GM23338 (cell line): ENCODE data around the gene DDX60. TPM values are rescaled to one million over a fixed set of nuclear protein-coding genes. Genes with fewer than 3 reads are reported as not detected.

ENCODE experiments used
- ATAC-seq: fragments of 200-7000 bp; cut with Tn5 transposase; 3 replicates; pipeline ENCODE4 v1.9.1; 2020
- DNase-seq: peaks from one replicate; pipeline ENCODE4 v3.0.0-alpha.2; 2015; ENCODE audit warnings: low spot score
- H2AFZ ChIP-seq: fragments of 200-600 bp; sonication (generic); 2 replicates; pipeline ENCODE4 v1.8.0; 2016; ENCODE audit warnings: antibody characterized with exemption, mild to moderate bottlenecking, moderate library complexity
- H3F3A ChIP-seq: fragments of 200-600 bp; sonication (generic); replicated peaks from 2 replicates; pipeline ENCODE4 v1.8.0; 2017; ENCODE audit warnings: antibody characterized with exemption, mixed run types, low read depth
- H3K27ac ChIP-seq: fragments of 200-600 bp; sonication (generic); 2 replicates; pipeline ENCODE4 v1.6.1; 2016; ENCODE audit warnings: low read depth
- H3K27me3 ChIP-seq: fragments of 200-600 bp; sonication (generic); 2 replicates; pipeline ENCODE4 v1.8.0; 2016; ENCODE audit warnings: mild to moderate bottlenecking, mixed run types, moderate library complexity; ENCODE audit not compliant: insufficient read depth
- H3K36me3 ChIP-seq: fragments of 200-600 bp; sonication (generic); 2 replicates; pipeline ENCODE4 v1.8.0; 2016; ENCODE audit warnings: mild to moderate bottlenecking; ENCODE audit not compliant: insufficient read depth
- H3K4me1 ChIP-seq: fragments of 200-600 bp; sonication (generic); 2 replicates; pipeline ENCODE4 v1.8.0; 2016; ENCODE audit warnings: mild to moderate bottlenecking, moderate library complexity; ENCODE audit not compliant: insufficient read depth
- H3K4me2 ChIP-seq: fragments of 200-600 bp; sonication (generic); 2 replicates; pipeline ENCODE4 v1.7.1; 2017; ENCODE audit warnings: mixed run types
- H3K4me3 ChIP-seq: fragments of 200-600 bp; sonication (generic); 2 replicates; pipeline ENCODE4 v1.6.1; 2016; ENCODE audit warnings: mixed run types
- H3K79me2 ChIP-seq: fragments of 200-600 bp; sonication (generic); replicated peaks from 2 replicates; pipeline ENCODE4 v1.8.0; 2017; ENCODE audit warnings: mild to moderate bottlenecking; ENCODE audit not compliant: insufficient read depth
- H3K9me2 ChIP-seq: fragments of 200-600 bp; sonication (generic); 2 replicates; pipeline ENCODE4 v1.8.0; 2017; ENCODE audit not compliant: insufficient read depth
- H4K20me1 ChIP-seq: fragments of 200-600 bp; sonication (generic); replicated peaks from 2 replicates; pipeline ENCODE4 v1.8.0; 2017; ENCODE audit warnings: mild to moderate bottlenecking; ENCODE audit not compliant: insufficient read depth
- H3K27ac Mint-ChIP-seq: 2 replicates; pipeline ENCODE4 v1.8.0; 2020; ENCODE audit warnings: inconsistent platforms, mild to moderate bottlenecking, moderate library complexity, mixed read lengths
- H3K27me3 Mint-ChIP-seq: 3 replicates; pipeline ENCODE4 v1.8.0; 2022; ENCODE audit warnings: low read depth, mild to moderate bottlenecking, moderate library complexity, mixed read lengths, inconsistent platforms; ENCODE audit not compliant: insufficient read depth, poor library complexity
- H3K36me3 Mint-ChIP-seq: 3 replicates; pipeline ENCODE4 v1.8.0; 2021; ENCODE audit warnings: low read depth, mild to moderate bottlenecking, inconsistent platforms, moderate library complexity, mixed read lengths
- H3K4me1 Mint-ChIP-seq: 3 replicates; pipeline ENCODE4 v1.8.0; 2020; ENCODE audit warnings: mild to moderate bottlenecking, inconsistent platforms, mixed read lengths
- H3K4me3 Mint-ChIP-seq: 3 replicates; pipeline ENCODE4 v1.8.0; 2021; ENCODE audit warnings: moderate library complexity, mild to moderate bottlenecking, inconsistent platforms, mixed read lengths
- H3K9me3 Mint-ChIP-seq: 3 replicates; pipeline ENCODE4 v1.8.0; 2020; ENCODE audit warnings: moderate library complexity, mild to moderate bottlenecking, inconsistent platforms, mixed read lengths
- CREB1 ChIP-seq: fragments of 250-450 bp; sonication (Bioruptor Pico); IDR thresholded peaks from 2 replicates; pipeline ENCODE4 v1.5.0; 2020; ENCODE audit warnings: low read depth, mild to moderate bottlenecking, moderate library complexity
- EZH2 ChIP-seq: fragments of 200-600 bp; sonication (generic); IDR thresholded peaks from one replicate; pipeline ENCODE4 v1.8.0; 2017; ENCODE audit warnings: antibody characterized with exemption, mild to moderate bottlenecking, low read depth; ENCODE audit not compliant: unreplicated experiment
- NANOG ChIP-seq: IDR thresholded peaks from 2 replicates; pipeline ENCODE4 v1.6.1; 2016; ENCODE audit warnings: antibody characterized with exemption, borderline replicate concordance
- POLR2AphosphoS5 ChIP-seq: IDR thresholded peaks from 2 replicates; pipeline ENCODE4 v1.6.1; 2016; ENCODE audit warnings: antibody characterized with exemption, low read depth
- REST ChIP-seq: IDR thresholded peaks from one replicate; pipeline ENCODE4 v1.6.1; 2018; ENCODE audit warnings: antibody characterized with exemption; ENCODE audit not compliant: unreplicated experiment
- ZNF331 ChIP-seq: fragments of 250-450 bp; sonication (Bioruptor Pico); IDR thresholded peaks from 2 replicates; pipeline ENCODE4 v1.5.0; 2020; ENCODE audit warnings: low read depth, mild to moderate bottlenecking, moderate library complexity
- ZNF462 ChIP-seq: fragments of 250-450 bp; sonication (Bioruptor Pico); IDR thresholded peaks from 2 replicates; pipeline ENCODE4 v1.5.0; 2020; ENCODE audit warnings: mild to moderate bottlenecking, moderate library complexity
- polyA plus RNA-seq: library from polyadenylated mRNA; unstranded; fragments of >200 nt; fragmentation: Nextera tagmentation; extraction: Ambion mirVana; gene quantifications from 2 replicates; pipeline ENCODE4 v1.2.1, GENCODE V29; 2016
- total RNA-seq: library from RNA; depleted of rRNA; stranded (reverse); fragments of >200 nt; shearing (Covaris generic); gene quantifications from 2 replicates; pipeline ENCODE4 v1.2.3, GENCODE V29; 2014

DDX60 gene
- total and polyA plus RNA-seq, 2 experiments from 2014 or later: 1.0 to 1.4 TPM

DNA sequence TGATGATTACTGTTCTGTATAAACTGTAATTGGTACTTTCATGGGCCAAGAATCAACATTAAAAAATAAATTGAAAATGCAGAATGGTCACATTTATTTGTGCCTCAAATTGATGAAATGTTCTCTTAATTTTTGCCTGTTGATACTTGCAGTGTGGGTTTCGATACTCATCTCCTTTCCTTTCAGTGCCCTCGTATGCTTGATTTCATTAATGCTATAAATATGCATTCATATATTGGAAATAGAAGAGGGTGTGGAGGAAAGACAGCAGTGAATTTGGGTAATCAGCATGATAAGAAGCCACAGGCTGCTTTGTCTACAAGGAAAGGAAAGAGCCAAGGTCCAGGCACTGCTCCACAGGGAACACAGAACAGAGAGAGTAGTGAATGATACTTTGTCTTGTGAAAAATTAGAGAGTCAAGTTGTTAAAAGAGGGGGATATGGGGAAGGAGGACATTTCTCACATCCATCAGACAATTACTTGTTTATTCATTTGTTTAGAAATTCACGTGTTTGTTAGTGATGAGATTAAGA lies 1.0 kb upstream of the DDX60 start (continued):
- TF ChIP-seq REST (no peak), CREB1 (CRISPR knock-in tag) (no peak), ZNF331 (CRISPR knock-in tag) (no peak), NANOG (no peak)

- Histone ChIP-seq H3K36me3 (no peaks in the 10 kb centered on the region), H2AFZ (peak overlapping the region; percentile 78; the same call in 1 of the 2 replicates), H3K4me2 (peak overlapping the region; percentile 69), H3K4me3 (peak overlapping the region; percentile 65; the same call in 1 of the 2 replicates), H3K27ac (no peak overlapping the region), H3K79me2 (no peaks in the 10 kb centered on the region), H3K4me1 (peaks cover 20% of the 10 kb centered on the region), H4K20me1 (no peaks in the 10 kb centered on the region), H3K9me2 (peaks cover 3% of the 10 kb centered on the region; the same call in 1 of the 2 replicates), H3F3A (no peaks in the 10 kb centered on the region), H3K27me3 (no peaks in the 10 kb centered on the region)
- Mint-ChIP-seq H3K4me3 (peak overlapping the region; percentile 82; the same call in 2 of the 3 replicates), H3K9me3 (no peaks in the 10 kb centered on the region; the same call in 2 of the 3 replicates), H3K36me3 (no peaks in the 10 kb centered on the region), H3K27ac (no peak overlapping the region), H3K27me3 (peaks cover 3% of the 10 kb centered on the region), H3K4me1 (peaks cover 22% of the 10 kb centered on the region)
- ATAC-seq (no peak), DNase-seq (no peak)
- TF ChIP-seq ZNF462 (no peak), POLR2AphosphoS5 (no peak), EZH2 (no peak)
Observed at GRCh38 chr4:168317621-168318020, 931 bp downstream of the DDX60 start.
